Measurements from ENCODE around the gene ZNF554.

The ZNF554 gene

GRCh38 chr19:2823646-2824045, 4.0 kb downstream of the ZNF554 start:
- Histone ChIP-seq H3K4me3 (no peak overlapping the region), H3K36me3 (peaks cover 16 to 52% (median 32%) of the 10 kb centered on the region in 3 donors), H3K27ac (no peak overlapping the region), H3K4me1 (peaks cover 0 to 17% (median 7%) of the 10 kb centered on the region in 4 donors), H3K9me3 (peaks cover 0 to under 1% (median 0%) of the 10 kb centered on the region in 3 donors), H3K27me3 (no peaks in the 10 kb centered on the region)
- no peak for DNase-seq
- no peak for TF ChIP-seq CTCF (IDR thresholded peaks at IDR 0.05)
- intact Hi-C loops (cut with DNase I; ENCODE audit: low total_unique reads): no loop called here

DNA sequence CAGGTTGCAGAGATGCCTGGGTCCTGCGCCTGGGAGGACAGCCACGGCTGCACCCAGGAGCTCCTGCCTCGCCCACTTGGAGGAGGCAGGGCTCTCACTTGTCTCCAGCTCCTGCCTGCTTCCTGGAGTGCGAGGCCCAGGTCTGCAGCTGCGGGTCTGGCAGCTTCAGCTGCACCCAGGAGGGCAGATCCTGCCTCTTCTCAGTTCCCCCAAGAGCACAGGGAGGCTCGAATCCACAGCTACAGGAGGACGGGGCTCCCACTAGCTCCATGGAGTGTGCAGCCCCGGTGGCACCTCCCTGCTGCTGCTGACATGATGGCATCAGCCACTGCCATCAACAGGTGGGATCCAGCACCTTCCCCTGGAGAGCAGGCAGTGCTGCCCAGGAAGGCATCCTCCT, 4.5 kb downstream of the ZNF554 start:
- H3K4me3 ChIP-seq: no peak overlapping the region
- H3K36me3 ChIP-seq: peaks cover 16 to 57% (median 36%) of the 10 kb centered on the region in 3 donors
- intact Hi-C loops (cut with DNase I; ENCODE audit: low total_unique reads): no loop called here
- peaks cover 0 to 5% (median 0%) of the 10 kb centered on the region in 3 donors for H3K9me3 ChIP-seq
- no peaks in the 10 kb centered on the region for H3K27me3 ChIP-seq
- DNase-seq: no peak
- peaks cover 0 to 17% (median 7%) of the 10 kb centered on the region in 4 donors for H3K4me1 ChIP-seq
- no peak overlapping the region for H3K27ac ChIP-seq
- no peak for TF ChIP-seq CTCF (IDR thresholded peaks at IDR 0.05)

GRCh38 chr19:2827022-2827421, 7.4 kb downstream of the ZNF554 start:
- Histone ChIP-seq H3K9me3 (peaks cover 0 to 19% (median 6%) of the 10 kb centered on the region in 3 donors), H3K4me1 (no peaks in the 10 kb centered on the region), H3K36me3 (peaks cover 26 to 69% (median 56%) of the 10 kb centered on the region in 3 donors), H3K27ac (no peak overlapping the region), H3K27me3 (no peaks in the 10 kb centered on the region), H3K4me3 (no peak overlapping the region)
- DNase-seq: no peak
- intact Hi-C loops (cut with DNase I; ENCODE audit: low total_unique reads): no loop called here
- no peak for TF ChIP-seq CTCF (IDR thresholded peaks at IDR 0.05)

- H3K4me1 ChIP-seq: no peaks in the 10 kb centered on the region
- H3K27ac ChIP-seq: no peak overlapping the region
- H3K27me3 ChIP-seq: no peaks in the 10 kb centered on the region
- intact Hi-C loops (cut with DNase I; ENCODE audit: low total_unique reads): no loop called here
- no peak for TF ChIP-seq CTCF (IDR thresholded peaks at IDR 0.05)
- no peak for DNase-seq
- no peak overlapping the region for H3K4me3 ChIP-seq
- peaks cover 0 to 28% (median 16%) of the 10 kb centered on the region in 3 donors for H3K9me3 ChIP-seq
- H3K36me3 ChIP-seq: peaks cover 35 to 73% (median 66%) of the 10 kb centered on the region in 3 donors
These were observed 8.3 kb downstream of the ZNF554 start for GRCh38 chr19:2827840-2828489.

DNA sequence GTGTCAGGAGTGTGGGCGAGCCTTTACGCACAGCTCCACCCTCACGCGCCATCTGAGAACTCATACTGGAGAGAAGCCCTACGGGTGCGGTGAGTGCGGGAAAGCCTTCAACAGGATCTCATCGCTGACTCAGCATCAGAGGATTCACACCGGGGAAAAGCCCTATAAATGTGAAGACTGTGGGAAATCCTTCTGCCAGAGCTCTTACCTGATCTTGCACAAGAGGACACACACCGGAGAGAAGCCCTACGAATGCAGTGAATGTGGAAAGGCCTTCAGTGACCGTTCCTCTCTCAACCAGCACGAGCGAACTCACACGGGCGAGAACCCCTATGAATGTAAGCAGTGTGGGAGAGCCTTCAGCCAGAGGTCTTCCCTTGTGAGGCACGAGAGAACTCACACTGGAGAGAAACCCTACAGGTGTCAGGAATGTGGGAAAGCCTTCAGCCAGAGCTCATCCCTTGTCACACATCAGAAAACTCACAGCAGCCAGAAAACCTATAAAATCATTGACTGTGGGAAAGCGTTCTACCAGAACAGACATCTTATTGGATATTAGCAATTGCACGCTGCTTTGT, 14.7 kb downstream of the ZNF554 start:
- Histone ChIP-seq H3K27ac (no peak overlapping the region), H3K27me3 (no peaks in the 10 kb centered on the region), H3K4me3 (no peak overlapping the region), H3K36me3 (peaks cover 46 to 74% (median 55%) of the 10 kb centered on the region in 3 donors), H3K9me3 (peaks cover 8 to 60% (median 48%) of the 10 kb centered on the region in 3 donors), H3K4me1 (no peaks in the 10 kb centered on the region)
- DNase-seq: no peak
- TF ChIP-seq CTCF (IDR thresholded peaks at IDR 0.05): no peak
- intact Hi-C loops (cut with DNase I; ENCODE audit: low total_unique reads): no loop called here
